ENCODE data around the gene ZMAT2.
A peak's percentile ranks its signal among the peaks of the same experiment; 100 is the strongest.

The ZMAT2 gene

DNA sequence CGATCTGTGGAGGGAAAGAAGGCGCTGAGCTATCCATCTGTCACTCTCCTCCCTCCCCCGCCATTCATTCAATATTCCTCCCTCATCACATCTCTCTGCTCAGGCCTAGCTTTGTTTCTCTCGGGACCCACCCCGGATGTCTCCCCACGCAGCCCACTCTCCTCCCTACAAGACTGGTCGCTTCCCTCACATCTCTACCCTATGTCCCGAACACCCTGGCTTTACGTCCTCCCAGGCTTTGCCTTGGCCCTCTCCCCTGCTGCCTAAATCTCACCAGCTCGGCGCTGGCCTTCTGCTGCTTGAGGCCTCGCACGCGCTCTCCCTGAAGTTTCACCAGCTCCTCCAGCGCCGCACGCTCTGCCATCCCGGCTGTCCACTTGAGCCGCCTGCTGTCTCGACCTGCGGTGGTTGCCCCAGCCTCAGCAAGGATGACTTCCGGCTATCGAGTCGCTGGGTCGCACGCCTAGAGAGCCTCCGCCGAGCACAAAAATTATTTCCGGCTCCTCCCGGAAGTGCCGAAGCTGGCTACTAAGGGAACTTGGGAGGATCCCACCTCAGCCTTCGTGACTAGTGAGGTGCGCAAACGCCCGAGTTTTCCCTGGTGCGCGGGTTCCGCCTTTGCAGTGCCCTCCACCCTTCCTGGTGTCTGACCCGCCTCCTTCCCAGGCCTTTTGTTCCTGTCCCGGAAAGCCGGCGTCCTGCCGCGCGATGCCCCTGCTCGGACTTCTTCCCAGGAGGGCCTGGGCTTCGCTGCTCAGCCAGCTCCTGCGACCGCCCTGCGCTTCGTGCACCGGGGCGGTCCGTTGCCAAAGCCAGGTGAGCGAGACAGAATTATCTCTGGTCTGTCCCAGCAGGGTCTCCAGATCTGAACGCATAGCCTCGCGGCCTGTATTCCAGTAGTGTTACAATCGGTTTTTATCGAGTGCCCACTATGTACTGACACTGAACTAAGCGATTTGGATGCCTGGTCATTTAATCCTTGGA is 9.0 kb upstream of the ZMAT2 start, which contains the start of the genes HARS1 and HARS2 (continued):
- no peak for TF ChIP-seq ZNF302 (tag by site-specific recombination; IDR thresholded peaks at IDR 0.05; ENCODE audit: low read depth)
- TF ChIP-seq ZNF707 (tag by site-specific recombination; IDR thresholded peaks at IDR 0.05): no peak
- TF ChIP-seq PRDM1 (tag by site-specific recombination; IDR thresholded peaks at IDR 0.05): peak; percentile 49; the same call in 1 of the 2 replicates
- peak; percentile 77; the same call in 1 of the 2 replicates for TF ChIP-seq ZNF76 (tag by site-specific recombination; IDR thresholded peaks at IDR 0.05; ENCODE audit: borderline replicate concordance, low read depth)
- TF ChIP-seq ZBTB20 (tag by site-specific recombination; IDR thresholded peaks at IDR 0.05): peak; percentile 59; the same call in 1 of the 2 replicates
- TF ChIP-seq ZNF791 (tag by site-specific recombination; IDR thresholded peaks at IDR 0.05): no peak
- no peak for TF ChIP-seq ZNF140 (tag by site-specific recombination; IDR thresholded peaks at IDR 0.05)
- no peak for TF ChIP-seq ZNF768 (tag by site-specific recombination; IDR thresholded peaks at IDR 0.05)
- TF ChIP-seq ZNF155 (tag by site-specific recombination; IDR thresholded peaks at IDR 0.05): no peak
- TF ChIP-seq ZNF560 (tag by site-specific recombination; IDR thresholded peaks at IDR 0.05; ENCODE audit: borderline replicate concordance): no peak
- no peak for TF ChIP-seq ZNF530 (tag by site-specific recombination; IDR thresholded peaks at IDR 0.05; ENCODE audit: low read depth)
- TF ChIP-seq GLI2 (tag by site-specific recombination; IDR thresholded peaks at IDR 0.05; ENCODE audit: borderline replicate concordance, low read depth): no peak
- TF ChIP-seq, protein P1, sequence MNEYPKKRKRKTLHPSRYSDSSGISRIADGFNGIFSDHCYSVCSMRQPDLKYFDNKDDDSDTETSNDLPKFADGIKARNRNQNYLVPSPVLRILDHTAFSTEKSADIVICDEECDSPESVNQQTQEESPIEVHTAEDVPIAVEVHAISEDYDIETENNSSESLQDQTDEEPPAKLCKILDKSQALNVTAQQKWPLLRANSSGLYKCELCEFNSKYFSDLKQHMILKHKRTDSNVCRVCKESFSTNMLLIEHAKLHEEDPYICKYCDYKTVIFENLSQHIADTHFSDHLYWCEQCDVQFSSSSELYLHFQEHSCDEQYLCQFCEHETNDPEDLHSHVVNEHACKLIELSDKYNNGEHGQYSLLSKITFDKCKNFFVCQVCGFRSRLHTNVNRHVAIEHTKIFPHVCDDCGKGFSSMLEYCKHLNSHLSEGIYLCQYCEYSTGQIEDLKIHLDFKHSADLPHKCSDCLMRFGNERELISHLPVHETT (tag by site-specific recombination; IDR thresholded peaks at IDR 0.05): peak; percentile 78
- 0 out of 2 replicates have a peak, but pooled peaks have one; percentile 87 for TF ChIP-seq ZNF692 (tag by site-specific recombination; IDR thresholded peaks at IDR 0.05)
- TF ChIP-seq ZNF596 (tag by site-specific recombination; IDR thresholded peaks at IDR 0.05): no peak
- 0 out of 2 replicates have a peak, but pooled peaks have one; percentile 22 for TF ChIP-seq ZNF664 (tag by site-specific recombination; IDR thresholded peaks at IDR 0.05)
- peak; percentile 86 for TF ChIP-seq IKZF3 (tag by site-specific recombination; IDR thresholded peaks at IDR 0.05)
- peak; percentile 97 for TF ChIP-seq EGR2 (tag by site-specific recombination; IDR thresholded peaks at IDR 0.05; ENCODE audit: low read depth)
- peak; percentile 89 for TF ChIP-seq ZBTB48 (tag by site-specific recombination; IDR thresholded peaks at IDR 0.05)
- peak; percentile 57 for TF ChIP-seq ZNF24 (tag by site-specific recombination; IDR thresholded peaks at IDR 0.05)
- no peak for TF ChIP-seq ZNF626 (tag by site-specific recombination; IDR thresholded peaks at IDR 0.05)
- peak; percentile 89 for TF ChIP-seq ZXDB (tag by site-specific recombination; IDR thresholded peaks at IDR 0.05)
- peak; percentile 64 for TF ChIP-seq WT1 (tag by site-specific recombination; IDR thresholded peaks at IDR 0.05)
- peak; percentile 76 for TF ChIP-seq PRDM10 (tag by site-specific recombination; IDR thresholded peaks at IDR 0.05)
- peak; percentile 84 for TF ChIP-seq KLF8 (tag by site-specific recombination; IDR thresholded peaks at IDR 0.05)
- no peak for TF ChIP-seq ZNF473 (tag by site-specific recombination; IDR thresholded peaks at IDR 0.05)
- peak; percentile 96 for TF ChIP-seq ZNF501 (tag by site-specific recombination; IDR thresholded peaks at IDR 0.05)
- TF ChIP-seq ZNF184 (tag by site-specific recombination; IDR thresholded peaks at IDR 0.05): 0 out of 2 replicates have a peak, but pooled peaks have one; percentile 8
- TF ChIP-seq ZNF555 (tag by site-specific recombination; conservative IDR thresholded peaks at IDR 0.05): no peak
- TF ChIP-seq ZNF677 (tag by site-specific recombination; IDR thresholded peaks at IDR 0.05): no peak
- no peak for TF ChIP-seq ZNF571 (tag by site-specific recombination; IDR thresholded peaks at IDR 0.05)
- TF ChIP-seq GLI4 (tag by site-specific recombination; IDR thresholded peaks at IDR 0.05): peak; percentile 86; the same call in 1 of the 2 replicates
- TF ChIP-seq ZNF211 (tag by site-specific recombination; IDR thresholded peaks at IDR 0.05; ENCODE audit: low read depth): no peak

Measured in HEK293 (cell line).